ENCODE results near the gene CD109.

Gene CD109

GRCh38 chr6:73656531-73657145, 39.4 kb upstream of the CD109 start:
- TF ChIP-seq CTCF (IDR thresholded peaks at IDR 0.05) = no peak

GRCh38 chr6:73657201-73657600, 38.8 kb upstream of the CD109 start:
- TF ChIP-seq CTCF (IDR thresholded peaks at IDR 0.05) = no peak

DNA sequence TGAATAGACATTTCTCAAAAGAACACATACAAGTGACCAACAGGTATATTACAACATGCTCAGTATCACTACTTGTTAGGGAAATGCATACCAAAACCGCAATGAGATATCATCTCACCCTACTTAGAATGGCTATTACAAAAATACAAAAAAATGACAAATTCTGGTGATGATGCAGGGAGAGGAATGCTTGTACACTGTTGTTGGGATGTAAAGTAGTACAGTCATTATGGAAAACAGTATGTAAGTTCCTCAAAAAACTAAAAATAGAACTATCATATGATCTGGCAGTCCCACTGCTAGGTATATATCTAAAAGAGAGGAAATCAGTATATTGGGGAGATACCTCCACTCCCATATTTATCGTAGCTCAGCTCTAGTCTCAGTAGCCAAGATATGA, 31.3 kb upstream of the CD109 start:
- TF ChIP-seq CTCF (IDR thresholded peaks at IDR 0.05) = no peak

DNA sequence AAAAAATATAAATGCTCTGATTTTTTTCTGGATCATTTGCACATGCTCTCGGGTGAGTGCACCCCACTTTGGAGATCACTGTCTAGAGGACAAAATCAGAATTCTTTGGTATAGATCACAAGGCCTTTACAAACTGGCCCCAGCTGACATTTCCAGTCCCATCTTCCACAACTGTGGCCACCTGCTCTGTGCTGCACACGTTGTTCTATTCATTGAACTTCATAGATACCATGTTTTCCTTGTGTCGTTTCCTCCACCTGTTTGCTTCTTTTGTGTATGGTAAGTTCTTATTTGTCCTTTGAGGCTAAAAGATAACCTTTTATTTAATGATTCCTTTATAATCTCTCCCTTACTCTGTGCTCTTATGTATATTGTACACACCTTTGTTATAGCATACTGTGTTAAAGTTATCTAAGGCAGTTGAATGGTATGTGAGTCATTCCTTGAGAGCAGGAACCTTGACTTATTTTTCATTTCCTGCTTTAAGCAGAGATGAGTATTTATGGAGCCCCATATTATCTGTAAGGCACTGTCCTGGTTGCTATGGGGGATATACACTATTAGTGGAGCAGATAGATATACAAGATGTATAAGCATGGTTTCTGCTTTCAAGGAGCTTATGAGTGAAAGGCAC, 30.2 kb upstream of the CD109 start:
- TF ChIP-seq CTCF (IDR thresholded peaks at IDR 0.05) = no peak

DNA sequence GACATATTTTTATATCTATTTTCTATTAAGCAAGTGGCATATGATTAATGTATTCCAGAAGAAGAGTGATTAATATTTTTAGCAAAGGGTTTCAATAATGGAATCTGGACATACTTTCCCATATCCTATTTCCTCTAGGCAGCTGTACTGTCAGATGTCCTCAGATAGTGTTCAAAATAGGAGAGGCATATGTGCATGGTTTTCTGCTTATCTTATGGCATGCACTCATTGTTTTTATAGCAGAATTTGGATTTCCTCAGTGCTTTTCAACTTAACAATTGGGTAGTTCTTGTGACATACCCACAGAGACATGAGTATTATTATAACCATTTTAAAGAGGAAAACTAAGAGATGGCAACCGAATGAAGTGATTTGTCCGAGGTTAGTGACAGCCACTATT, 29.6 kb upstream of the CD109 start:
- TF ChIP-seq CTCF (IDR thresholded peaks at IDR 0.05) = no peak

DNA sequence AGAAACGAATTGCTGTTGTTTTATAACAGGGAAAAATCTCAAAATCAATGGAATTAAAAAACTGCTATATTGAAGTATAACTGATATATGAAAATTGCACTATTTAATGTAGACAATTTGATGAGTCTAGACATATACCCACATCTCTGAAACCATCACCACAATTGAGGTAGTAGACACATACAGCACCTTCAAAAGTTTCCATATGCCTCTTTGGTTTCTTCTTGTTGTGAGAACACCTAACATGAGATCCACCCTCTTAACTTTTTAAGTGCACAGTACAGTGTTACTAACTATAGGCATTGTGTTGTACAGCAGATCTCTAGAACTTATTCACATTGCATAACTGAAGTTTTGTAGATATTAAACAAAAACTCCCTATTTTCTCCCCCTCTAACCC, 28.2 kb upstream of the CD109 start:
- TF ChIP-seq CTCF (IDR thresholded peaks at IDR 0.05) = no peak

- TF ChIP-seq CTCF (IDR thresholded peaks at IDR 0.05) = no peak
Observed at GRCh38 chr6:73669005-73669404, 27.0 kb upstream of the CD109 start.
